Skeletal muscle satellite cell (primary cell): Measurements from ENCODE around the gene TYW5.

Experiments used
- H3K27me3 ChIP-seq: 2 replicates; pipeline ENCODE4 v1.7.0; 2013; ENCODE audit warnings: low read length; ENCODE audit not compliant: control insufficient read depth, insufficient read depth
- H3K36me3 ChIP-seq: 2 replicates; pipeline ENCODE4 v1.7.0; 2013; ENCODE audit warnings: mild to moderate bottlenecking, control low read depth, low read length; ENCODE audit not compliant: insufficient read depth
- H3K4me1 ChIP-seq: 2 replicates; pipeline ENCODE4 v1.7.0; 2013; ENCODE audit warnings: low read length; ENCODE audit not compliant: control insufficient read depth, insufficient read depth
- H3K4me2 ChIP-seq: 2 replicates; pipeline ENCODE4 v1.7.0; 2013; ENCODE audit warnings: mild to moderate bottlenecking, low read length
- H3K4me3 ChIP-seq: 2 replicates; pipeline ENCODE4 v1.7.0; 2013; ENCODE audit warnings: low read length
- H3K9ac ChIP-seq: 2 replicates; pipeline ENCODE4 v1.7.0; 2013; ENCODE audit warnings: mild to moderate bottlenecking, low read depth, low read length, moderate library complexity
- H3K9me3 ChIP-seq: replicated peaks from 2 replicates; pipeline ENCODE4 v1.7.0; 2013; ENCODE audit warnings: mild to moderate bottlenecking, control low read depth, low read length

Gene TYW5

DNA sequence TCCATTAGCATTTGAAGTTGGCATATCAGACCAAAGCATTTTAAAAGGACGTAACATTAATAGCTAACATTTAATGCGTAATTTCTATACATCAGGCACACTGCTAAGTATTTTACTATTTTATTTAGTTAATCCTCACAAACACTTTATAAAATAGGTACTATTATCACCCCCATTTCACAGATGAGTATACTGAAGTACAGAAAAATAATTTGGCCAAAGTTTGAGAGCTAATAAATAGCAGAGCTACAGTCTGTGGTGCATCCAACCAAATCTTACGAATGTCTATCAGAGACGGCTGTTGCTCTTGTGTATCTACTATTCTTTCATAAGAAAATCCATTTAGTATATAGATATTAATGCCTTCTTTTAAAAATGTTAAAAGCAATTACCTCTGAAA lies 11.9 kb downstream of the TYW5 start:
- no peak overlapping the region for H3K4me3 ChIP-seq
- no peak overlapping the region for H3K9ac ChIP-seq
- no peaks in the 10 kb centered on the region for H3K27me3 ChIP-seq
- peaks cover 6% of the 10 kb centered on the region for H3K4me1 ChIP-seq
- peaks cover 51% of the 10 kb centered on the region for H3K36me3 ChIP-seq
- H3K9me3 ChIP-seq: no peaks in the 10 kb centered on the region
- no peak overlapping the region for H3K4me2 ChIP-seq

DNA sequence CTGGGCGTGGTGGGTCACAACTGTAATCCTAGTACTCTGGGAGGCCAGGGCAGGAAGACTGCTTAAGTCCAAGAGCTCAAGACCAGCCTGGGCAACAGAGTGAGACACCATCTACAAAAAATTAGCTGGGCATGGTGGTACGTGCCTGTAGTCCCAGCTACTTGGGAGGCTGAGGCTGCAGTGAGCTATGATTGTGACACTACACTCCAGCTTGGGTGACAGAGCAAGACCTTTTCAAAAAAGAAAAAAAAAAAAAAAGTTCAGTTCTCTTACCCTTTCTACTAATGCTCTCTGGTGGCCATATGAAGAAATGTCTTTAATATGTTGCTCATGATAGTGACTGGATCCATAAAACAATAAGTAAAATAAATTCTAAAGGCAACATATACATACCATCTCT lies 14.9 kb downstream of the TYW5 start:
- Histone ChIP-seq H3K36me3 (peaks cover 46% of the 10 kb centered on the region), H3K27me3 (no peaks in the 10 kb centered on the region), H3K9me3 (no peaks in the 10 kb centered on the region), H3K4me2 (no peak overlapping the region), H3K4me1 (no peaks in the 10 kb centered on the region), H3K9ac (no peak overlapping the region), H3K4me3 (no peak overlapping the region)

DNA sequence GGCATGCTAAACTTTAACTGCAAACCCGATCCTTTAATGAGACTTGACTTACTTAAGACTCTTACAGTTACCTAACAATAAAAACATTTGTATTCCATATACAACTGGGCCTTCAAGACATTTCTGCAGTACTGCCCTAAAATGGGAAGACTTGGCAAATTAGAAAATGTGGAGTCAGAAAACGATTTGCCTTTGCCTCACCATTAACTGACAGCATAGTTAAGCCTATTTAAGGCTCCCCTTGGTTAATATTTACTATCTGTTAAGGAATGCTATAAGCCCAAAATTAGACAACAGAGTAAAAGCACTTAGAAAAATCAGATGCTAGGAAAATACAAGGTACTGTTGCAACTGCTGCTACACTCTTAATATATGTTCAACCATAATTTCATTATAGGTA lies 18.7 kb downstream of the TYW5 start:
- H3K36me3 ChIP-seq: peaks cover 37% of the 10 kb centered on the region
- H3K4me2 ChIP-seq: no peak overlapping the region
- H3K27me3 ChIP-seq: no peaks in the 10 kb centered on the region
- H3K4me3 ChIP-seq: no peak overlapping the region
- H3K4me1 ChIP-seq: no peaks in the 10 kb centered on the region
- no peaks in the 10 kb centered on the region for H3K9me3 ChIP-seq
- H3K9ac ChIP-seq: no peak overlapping the region

DNA sequence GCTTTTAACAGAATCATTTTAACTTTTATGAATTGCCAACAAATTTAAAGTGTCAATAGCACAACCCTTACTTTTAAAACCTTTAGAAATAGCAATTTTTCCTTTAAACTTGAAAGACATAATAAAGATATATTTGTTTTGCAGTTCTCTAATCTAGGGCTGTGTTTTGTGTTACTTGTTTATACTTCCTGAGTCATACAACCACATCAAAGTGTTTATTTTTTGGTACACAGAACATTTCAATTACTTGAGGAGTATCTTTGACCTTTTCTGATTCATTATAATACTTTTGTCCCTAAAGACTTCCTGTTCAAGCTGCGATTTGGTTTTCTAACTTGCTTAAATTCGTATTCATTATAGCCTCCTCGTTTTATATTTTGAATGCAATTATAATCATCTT lies 21.8 kb downstream of the TYW5 start:
- Histone ChIP-seq H3K4me3 (no peak overlapping the region), H3K9ac (no peak overlapping the region), H3K36me3 (peaks cover 31% of the 10 kb centered on the region), H3K9me3 (no peaks in the 10 kb centered on the region), H3K27me3 (no peaks in the 10 kb centered on the region), H3K4me2 (no peak overlapping the region), H3K4me1 (no peaks in the 10 kb centered on the region)

DNA sequence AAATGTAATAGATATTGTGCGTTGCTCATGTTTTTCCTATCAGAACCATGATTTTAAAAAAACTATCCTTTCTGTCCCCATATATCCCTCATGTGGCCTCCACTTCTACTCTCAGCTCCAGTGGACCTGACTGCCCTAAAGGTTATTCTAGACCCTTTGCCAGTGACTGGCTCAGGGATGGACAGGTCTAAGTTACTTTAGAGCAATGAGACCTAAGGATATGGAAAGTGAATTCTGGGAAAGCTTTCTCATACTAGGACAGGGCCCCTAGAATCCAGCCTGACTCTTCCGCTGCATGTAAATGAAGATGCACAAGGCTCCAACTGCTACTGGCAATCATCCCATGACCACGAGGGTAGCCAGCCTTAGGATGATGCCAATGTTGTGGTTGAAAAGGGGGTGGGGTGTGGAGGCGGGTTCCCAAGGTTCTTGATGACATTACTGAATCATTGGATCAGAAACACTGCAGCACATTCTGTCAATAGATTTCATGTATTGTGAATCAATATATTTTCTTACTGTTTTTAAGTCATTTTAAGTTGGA lies 22.9 kb downstream of the TYW5 start:
- H3K36me3 ChIP-seq: peaks cover 25% of the 10 kb centered on the region
- H3K27me3 ChIP-seq: no peaks in the 10 kb centered on the region
- H3K4me1 ChIP-seq: no peaks in the 10 kb centered on the region
- no peak overlapping the region for H3K9ac ChIP-seq
- H3K4me3 ChIP-seq: no peak overlapping the region
- no peaks in the 10 kb centered on the region for H3K9me3 ChIP-seq
- no peak overlapping the region for H3K4me2 ChIP-seq

DNA sequence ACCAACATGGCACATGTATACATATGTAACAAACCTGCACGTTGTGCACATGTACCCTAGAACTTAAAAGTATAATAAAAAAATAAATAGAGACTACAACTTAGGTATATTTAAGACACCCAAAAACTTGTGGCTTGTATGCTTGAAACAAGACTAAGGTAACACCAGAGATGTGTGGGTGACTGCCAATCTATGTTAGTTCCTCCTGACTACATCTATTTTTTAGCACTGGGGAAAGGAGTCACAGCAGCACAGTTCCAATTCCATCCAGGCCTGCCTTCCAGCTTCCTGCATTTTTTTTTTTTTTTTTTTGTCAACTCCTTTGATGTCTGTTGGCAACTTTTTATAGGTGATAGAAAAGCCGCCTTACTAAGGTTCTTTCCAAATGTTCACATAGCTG lies 26.0 kb downstream of the TYW5 start:
- Histone ChIP-seq H3K27me3 (no peaks in the 10 kb centered on the region), H3K4me1 (peaks cover 12% of the 10 kb centered on the region), H3K36me3 (peaks cover 30% of the 10 kb centered on the region), H3K9me3 (no peaks in the 10 kb centered on the region), H3K4me2 (no peak overlapping the region), H3K4me3 (no peak overlapping the region), H3K9ac (no peak overlapping the region)

DNA sequence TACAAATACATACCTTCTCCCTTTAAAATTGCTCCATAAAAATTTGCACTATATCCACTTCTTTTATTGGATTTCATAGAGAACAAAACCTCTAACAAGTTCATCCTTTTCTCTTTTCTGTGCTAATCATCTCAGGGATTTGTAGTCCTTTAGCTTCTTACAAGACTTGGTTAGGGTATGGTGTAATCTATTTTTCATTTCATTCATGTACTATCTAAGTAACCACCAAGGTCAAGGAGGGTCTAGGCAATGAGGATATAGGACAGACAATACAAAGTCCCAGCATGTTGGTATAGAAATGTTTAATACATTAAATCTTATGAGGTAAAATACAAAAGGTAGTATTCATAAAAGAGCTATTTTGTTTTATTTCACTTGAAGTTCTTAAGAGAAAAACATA lies 26.7 kb downstream of the TYW5 start:
- peaks cover 12% of the 10 kb centered on the region for H3K4me1 ChIP-seq
- peaks cover 30% of the 10 kb centered on the region for H3K36me3 ChIP-seq

DNA sequence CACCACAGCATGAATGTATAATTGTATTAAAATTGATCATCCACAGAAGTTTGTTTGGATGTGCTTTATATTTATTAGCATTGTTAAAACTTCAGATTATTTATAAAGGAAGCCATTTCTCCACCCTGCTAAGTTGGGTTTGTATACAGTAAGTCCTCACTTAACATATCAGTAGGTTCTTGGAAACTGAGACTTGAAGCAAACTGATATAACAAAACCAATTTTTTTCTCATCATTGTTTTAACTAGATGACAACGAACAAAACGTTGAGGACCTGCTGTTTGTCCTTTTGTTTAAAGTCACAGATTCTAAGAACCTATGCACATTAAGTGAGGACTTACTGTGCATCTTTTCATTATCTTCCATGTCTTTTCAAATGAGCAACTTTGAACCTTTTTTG lies 27.1 kb downstream of the TYW5 start:
- Histone ChIP-seq H3K9ac (no peak overlapping the region), H3K4me2 (no peak overlapping the region), H3K36me3 (peaks cover 30% of the 10 kb centered on the region), H3K4me1 (peaks cover 12% of the 10 kb centered on the region), H3K9me3 (no peaks in the 10 kb centered on the region), H3K27me3 (no peaks in the 10 kb centered on the region), H3K4me3 (no peak overlapping the region)

More for the DNA sequence above, 26.7 kb downstream of the TYW5 start:
- no peaks in the 10 kb centered on the region for H3K9me3 ChIP-seq
- no peak overlapping the region for H3K4me2 ChIP-seq
- H3K4me3 ChIP-seq: no peak overlapping the region
- H3K9ac ChIP-seq: no peak overlapping the region
- H3K27me3 ChIP-seq: no peaks in the 10 kb centered on the region

DNA sequence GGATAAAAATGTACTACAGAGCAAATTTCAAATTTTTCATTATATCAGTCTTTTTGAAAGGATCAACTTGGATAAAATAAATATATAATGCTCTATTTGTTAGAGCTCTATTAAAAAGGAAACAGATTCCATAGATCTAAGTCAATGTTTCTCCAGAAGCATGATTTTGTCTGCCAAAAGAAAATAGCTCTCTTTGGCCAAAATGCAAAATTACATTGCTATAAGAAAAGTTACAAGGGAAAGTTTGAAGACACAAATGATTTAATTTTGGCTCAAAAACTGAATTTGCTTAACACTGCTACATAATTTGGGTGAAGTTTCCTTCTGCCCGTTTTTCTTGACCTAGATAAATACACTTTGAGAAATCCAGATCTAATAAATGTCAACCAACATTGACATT lies 28.5 kb downstream of the TYW5 start:
- no peaks in the 10 kb centered on the region for H3K27me3 ChIP-seq
- peaks cover 12% of the 10 kb centered on the region for H3K4me1 ChIP-seq
- no peak overlapping the region for H3K4me2 ChIP-seq
- no peaks in the 10 kb centered on the region for H3K9me3 ChIP-seq
- H3K4me3 ChIP-seq: no peak overlapping the region
- H3K9ac ChIP-seq: no peak overlapping the region
- peaks cover 16% of the 10 kb centered on the region for H3K36me3 ChIP-seq

DNA sequence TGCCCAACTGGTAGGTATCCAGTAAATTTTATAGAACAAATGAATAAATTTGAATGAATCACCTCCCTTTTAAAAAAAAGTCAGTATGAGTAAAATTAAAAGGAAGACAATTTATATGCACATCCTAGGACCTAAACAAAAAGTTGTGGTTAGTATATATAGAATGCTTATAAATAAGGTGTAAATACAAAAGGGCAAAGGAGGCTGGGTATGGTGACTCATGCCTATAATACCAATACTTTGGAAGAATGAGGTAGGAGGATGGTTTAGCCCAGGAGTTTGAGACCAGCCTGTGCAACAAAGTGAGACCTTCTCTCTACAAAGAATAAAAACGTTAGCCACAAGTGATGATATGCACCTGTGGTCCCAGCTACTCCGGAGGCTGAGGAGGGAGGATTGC lies 31.4 kb downstream of the TYW5 start:
- H3K4me3 ChIP-seq: no peak overlapping the region
- peaks cover 12% of the 10 kb centered on the region for H3K4me1 ChIP-seq
- no peaks in the 10 kb centered on the region for H3K9me3 ChIP-seq
- no peak overlapping the region for H3K4me2 ChIP-seq
- H3K9ac ChIP-seq: no peak overlapping the region
- H3K27me3 ChIP-seq: no peaks in the 10 kb centered on the region
- peaks cover 23% of the 10 kb centered on the region for H3K36me3 ChIP-seq

DNA sequence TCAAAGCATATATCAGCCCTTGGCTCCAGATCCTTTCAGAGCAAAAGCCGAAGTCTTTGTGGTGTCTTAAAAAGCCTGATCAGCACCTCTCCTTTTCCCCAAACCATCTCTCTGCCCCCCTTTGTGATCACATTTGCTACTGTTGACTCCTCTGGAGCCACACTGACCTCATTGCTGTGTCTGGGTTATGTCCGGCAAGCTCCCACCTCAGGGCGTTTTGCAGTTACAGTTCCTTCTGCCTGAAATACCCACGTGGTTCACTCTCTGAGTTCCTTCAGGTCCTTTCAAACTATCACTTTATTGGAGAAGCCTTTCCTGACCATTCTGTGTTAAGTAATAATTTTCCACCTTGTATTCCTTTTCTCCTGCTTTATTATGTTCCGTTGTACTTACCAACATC lies 32.4 kb downstream of the TYW5 start:
- Histone ChIP-seq H3K27me3 (no peaks in the 10 kb centered on the region), H3K9me3 (no peaks in the 10 kb centered on the region), H3K9ac (no peak overlapping the region), H3K4me3 (no peak overlapping the region), H3K4me2 (no peak overlapping the region), H3K4me1 (peaks cover 12% of the 10 kb centered on the region), H3K36me3 (peaks cover 28% of the 10 kb centered on the region)

DNA sequence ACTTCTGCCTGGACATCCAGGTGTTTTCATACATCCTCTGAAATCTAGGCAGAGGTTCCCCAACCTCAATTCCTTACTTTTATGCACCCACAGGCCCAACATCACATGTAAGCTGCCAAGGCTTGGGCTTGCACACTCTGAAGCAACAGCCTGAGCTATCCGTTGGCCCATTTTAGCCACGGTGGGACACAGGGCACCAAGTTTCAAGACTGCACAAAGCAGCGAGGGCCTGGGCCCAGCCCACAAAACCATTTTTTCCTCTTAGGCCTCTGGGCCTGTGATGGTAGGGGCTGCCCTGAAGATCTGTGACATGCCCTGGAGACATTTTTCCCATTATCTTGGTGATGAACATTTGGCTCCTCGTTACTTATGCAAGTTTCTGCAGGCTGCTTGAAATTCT lies 38.3 kb downstream of the TYW5 start:
- Histone ChIP-seq H3K4me2 (no peak overlapping the region), H3K9me3 (no peaks in the 10 kb centered on the region), H3K4me3 (no peak overlapping the region), H3K36me3 (peaks cover 30% of the 10 kb centered on the region), H3K9ac (no peak overlapping the region), H3K27me3 (no peaks in the 10 kb centered on the region), H3K4me1 (peaks cover 10% of the 10 kb centered on the region)
